Measurements from ENCODE around the gene SCEL.

The SCEL gene

GRCh38 chr13:77687799-77688198 lies 152.3 kb downstream of the SCEL start:
- no peak for DNase-seq

- no peak for DNase-seq
Measured at GRCh38 chr13:77691871-77692270, 156.4 kb downstream of the SCEL start.

- DNase-seq: no peak
Measured at GRCh38 chr13:77692746-77693448, 157.4 kb downstream of the SCEL start.

GRCh38 chr13:77693449-77693940 lies 158.0 kb downstream of the SCEL start:
- no peak for DNase-seq

All from kidney glomerular epithelial cell (primary cell).